Measurements from ENCODE around the gene CORO1C. TPM values are rescaled to one million over a fixed set of nuclear protein-coding genes. Genes with fewer than 3 reads are reported as not detected.

CORO1C gene
- total RNA-seq, 1 donor from 2014 or later = 307 TPM

GRCh38 chr12:108679106-108679681 is 52.1 kb downstream of the CORO1C start:
- Histone ChIP-seq H3K4me3 (no peak overlapping the region), H3K4me1 (peaks cover 3% of the 10 kb centered on the region), H3K27ac (no peak overlapping the region), H3K9me3 (no peaks in the 10 kb centered on the region), H3K36me3 (peaks cover 32% of the 10 kb centered on the region), H3K27me3 (ENCODE audit: low read depth) (no peaks in the 10 kb centered on the region)
- ATAC-seq = no peak
- TF ChIP-seq CTCF (IDR thresholded peaks at IDR 0.05) = no peak
- intact Hi-C loops (cut with DNase I) = no loop called here
- DNase-seq = no peak

GRCh38 chr12:108678104-108678730 is 53.1 kb downstream of the CORO1C start:
- Histone ChIP-seq H3K4me1 (no peaks in the 10 kb centered on the region), H3K36me3 (peaks cover 38% of the 10 kb centered on the region), H3K9me3 (no peaks in the 10 kb centered on the region), H3K27me3 (ENCODE audit: low read depth) (no peaks in the 10 kb centered on the region), H3K4me3 (no peak overlapping the region), H3K27ac (no peak overlapping the region)
- intact Hi-C loops (cut with DNase I) = no loop called here
- ATAC-seq = peak in 1 of 2 donors; percentile 59
- DNase-seq = no peak
- TF ChIP-seq CTCF (IDR thresholded peaks at IDR 0.05) = no peak

GRCh38 chr12:108677381-108677780 is 53.9 kb downstream of the CORO1C start:
- Histone ChIP-seq H3K9me3 (no peaks in the 10 kb centered on the region), H3K36me3 (peaks cover 46% of the 10 kb centered on the region), H3K4me1 (no peaks in the 10 kb centered on the region), H3K27ac (no peak overlapping the region), H3K27me3 (ENCODE audit: low read depth) (no peaks in the 10 kb centered on the region), H3K4me3 (no peak overlapping the region)
- no peak for TF ChIP-seq CTCF (IDR thresholded peaks at IDR 0.05)
- intact Hi-C loops (cut with DNase I) = no loop called here
- no peak for ATAC-seq
- no peak for DNase-seq

GRCh38 chr12:108676707-108677106 is 54.6 kb downstream of the CORO1C start:
- no peak for ATAC-seq
- Histone ChIP-seq H3K4me1 (no peaks in the 10 kb centered on the region), H3K9me3 (no peaks in the 10 kb centered on the region), H3K4me3 (no peak overlapping the region), H3K27ac (no peak overlapping the region), H3K27me3 (ENCODE audit: low read depth) (no peaks in the 10 kb centered on the region), H3K36me3 (peaks cover 53% of the 10 kb centered on the region)
- no peak for DNase-seq
- TF ChIP-seq CTCF (IDR thresholded peaks at IDR 0.05) = no peak
- intact Hi-C loops (cut with DNase I) = no loop called here

GRCh38 chr12:108675792-108676191 is 55.5 kb downstream of the CORO1C start:
- Histone ChIP-seq H3K36me3 (peaks cover 53% of the 10 kb centered on the region), H3K9me3 (no peaks in the 10 kb centered on the region), H3K4me3 (no peak overlapping the region), H3K27me3 (ENCODE audit: low read depth) (no peaks in the 10 kb centered on the region), H3K4me1 (no peaks in the 10 kb centered on the region), H3K27ac (no peak overlapping the region)
- ATAC-seq (no peak), DNase-seq (no peak)
- intact Hi-C loops (cut with DNase I) = no loop called here
- no peak for TF ChIP-seq CTCF (IDR thresholded peaks at IDR 0.05)

Measured in lower lobe of right lung (tissue), 2 donors.